Upper lobe of right lung (tissue), 1 donor: Measurements from ENCODE around the gene GTPBP4. TPM values are rescaled to one million over a fixed set of nuclear protein-coding genes. Genes with fewer than 3 reads are reported as not detected.

Experiments used
- ATAC-seq: fragments of 200-7000 bp; cut with Tn5 transposase; one replicate; pipeline ENCODE4 v1.9.1; 2020; ENCODE audit warnings: mild to moderate bottlenecking, moderate library complexity
- DNase-seq: peaks from one replicate; pipeline ENCODE4 v3.0.0-alpha.2; 2020
- H3K27ac ChIP-seq: fragments of 200-600 bp; one replicate; pipeline ENCODE4 v1.8.0; 2022
- H3K27me3 ChIP-seq: fragments of 200-600 bp; one replicate; pipeline ENCODE4 v1.8.0; 2022; ENCODE audit warnings: mild to moderate bottlenecking
- H3K36me3 ChIP-seq: fragments of 200-600 bp; one replicate; pipeline ENCODE4 v1.8.0; 2022
- H3K4me1 ChIP-seq: fragments of 200-600 bp; one replicate; pipeline ENCODE4 v1.8.0; 2022
- H3K4me3 ChIP-seq: fragments of 200-600 bp; one replicate; pipeline ENCODE4 v1.8.0; 2022; ENCODE audit warnings: mild to moderate bottlenecking
- H3K9me3 ChIP-seq: fragments of 200-600 bp; one replicate; pipeline ENCODE4 v1.8.0; 2022
- intact Hi-C: fragments of 100-400 bp; cut with DNase I; formaldehyde crosslinking; loops from one replicate; pipeline ENCODE4 v1.11.0; 2022
- total RNA-seq: library from RNA; stranded (reverse); fragmentation: NEBNext Ultra II Directional; extraction: Animal tissue kit (Norgen Biotek cat#: 25700); gene quantifications from one replicate; pipeline ENCODE4 v1.2.1, GENCODE V29; 2021
- TF ChIP-seq, protein P1 (sequence below): fragments of 200-600 bp; IDR thresholded peaks from one replicate; pipeline ENCODE4 v1.8.0; 2022; ENCODE audit warnings: antibody characterized with exemption
- donor health status: DM: no; HTN: yes; CAD: no; lungs with severe emphysema.

Gene GTPBP4
- total RNA-seq, 1 donor from 2014 or later: 36.5 TPM

DNA sequence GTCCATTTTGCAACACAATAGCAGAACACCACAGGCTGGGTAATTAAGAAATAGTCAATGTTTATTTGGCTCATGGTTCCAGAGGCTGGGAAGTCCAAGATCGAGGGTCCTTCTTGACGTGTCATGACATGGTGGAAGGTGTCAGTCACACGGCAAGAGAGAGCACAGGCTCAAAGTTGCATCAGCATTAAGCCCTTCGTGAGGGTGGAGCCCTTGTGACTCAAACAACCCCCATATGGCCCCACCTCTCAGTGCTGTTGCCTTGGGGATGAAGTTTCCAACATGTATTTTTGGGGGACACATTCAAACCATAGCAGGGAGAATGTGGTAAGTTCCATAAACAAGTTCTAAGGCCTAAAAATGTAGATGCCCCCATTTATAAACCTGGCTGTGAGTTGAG lies 24.6 kb upstream of the GTPBP4 start:
- DNase-seq (no peak), ATAC-seq (no peak)
- Histone ChIP-seq H3K4me1 (no peaks in the 10 kb centered on the region), H3K27me3 (no peaks in the 10 kb centered on the region), H3K9me3 (no peaks in the 10 kb centered on the region), H3K27ac (no peak overlapping the region), H3K4me3 (no peak overlapping the region), H3K36me3 (no peaks in the 10 kb centered on the region)
- TF ChIP-seq, protein P1, sequence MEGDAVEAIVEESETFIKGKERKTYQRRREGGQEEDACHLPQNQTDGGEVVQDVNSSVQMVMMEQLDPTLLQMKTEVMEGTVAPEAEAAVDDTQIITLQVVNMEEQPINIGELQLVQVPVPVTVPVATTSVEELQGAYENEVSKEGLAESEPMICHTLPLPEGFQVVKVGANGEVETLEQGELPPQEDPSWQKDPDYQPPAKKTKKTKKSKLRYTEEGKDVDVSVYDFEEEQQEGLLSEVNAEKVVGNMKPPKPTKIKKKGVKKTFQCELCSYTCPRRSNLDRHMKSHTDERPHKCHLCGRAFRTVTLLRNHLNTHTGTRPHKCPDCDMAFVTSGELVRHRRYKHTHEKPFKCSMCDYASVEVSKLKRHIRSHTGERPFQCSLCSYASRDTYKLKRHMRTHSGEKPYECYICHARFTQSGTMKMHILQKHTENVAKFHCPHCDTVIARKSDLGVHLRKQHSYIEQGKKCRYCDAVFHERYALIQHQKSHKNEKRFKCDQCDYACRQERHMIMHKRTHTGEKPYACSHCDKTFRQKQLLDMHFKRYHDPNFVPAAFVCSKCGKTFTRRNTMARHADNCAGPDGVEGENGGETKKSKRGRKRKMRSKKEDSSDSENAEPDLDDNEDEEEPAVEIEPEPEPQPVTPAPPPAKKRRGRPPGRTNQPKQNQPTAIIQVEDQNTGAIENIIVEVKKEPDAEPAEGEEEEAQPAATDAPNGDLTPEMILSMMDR: no peak
- intact Hi-C loops: no loop called here

DNA sequence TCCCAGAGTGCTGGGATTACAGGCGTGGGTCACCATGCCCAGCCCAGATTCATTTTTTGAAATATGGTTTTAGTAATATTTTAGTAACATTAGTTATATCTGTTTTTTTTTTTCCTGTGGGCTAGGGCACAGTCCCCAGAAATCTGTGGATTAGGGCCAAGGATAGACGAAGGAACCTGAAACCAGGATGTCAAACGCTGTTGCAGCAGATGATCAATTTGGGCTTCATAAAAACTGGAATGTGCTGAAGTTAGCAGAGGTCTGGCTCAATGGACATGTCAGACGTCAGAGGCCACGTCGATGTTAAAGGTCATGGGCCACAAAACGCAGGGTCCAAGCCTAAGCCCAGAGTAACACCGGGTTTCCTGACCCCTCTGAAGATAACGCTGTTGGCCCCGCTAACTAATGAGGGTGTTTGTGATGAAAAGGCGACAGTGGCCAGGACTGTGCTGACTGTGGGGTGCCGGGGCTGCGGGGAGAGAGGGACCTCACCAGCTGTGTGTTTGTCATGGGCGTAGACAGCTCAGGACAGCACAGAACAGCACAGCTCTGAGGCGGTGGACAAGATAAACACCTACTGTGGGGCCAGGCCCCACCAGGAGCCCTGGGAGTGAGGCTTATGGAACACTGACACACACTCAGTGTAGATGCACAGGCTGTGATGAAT lies 23.8 kb upstream of the GTPBP4 start:
- ATAC-seq: peak; percentile 22
- Histone ChIP-seq H3K9me3 (no peaks in the 10 kb centered on the region), H3K27me3 (no peaks in the 10 kb centered on the region), H3K36me3 (no peaks in the 10 kb centered on the region), H3K27ac (no peak overlapping the region), H3K4me3 (no peak overlapping the region), H3K4me1 (peaks cover 3% of the 10 kb centered on the region)
- DNase-seq: peak; percentile 27
- TF ChIP-seq, protein P1: no peak
- intact Hi-C loops: no loop called here

DNA sequence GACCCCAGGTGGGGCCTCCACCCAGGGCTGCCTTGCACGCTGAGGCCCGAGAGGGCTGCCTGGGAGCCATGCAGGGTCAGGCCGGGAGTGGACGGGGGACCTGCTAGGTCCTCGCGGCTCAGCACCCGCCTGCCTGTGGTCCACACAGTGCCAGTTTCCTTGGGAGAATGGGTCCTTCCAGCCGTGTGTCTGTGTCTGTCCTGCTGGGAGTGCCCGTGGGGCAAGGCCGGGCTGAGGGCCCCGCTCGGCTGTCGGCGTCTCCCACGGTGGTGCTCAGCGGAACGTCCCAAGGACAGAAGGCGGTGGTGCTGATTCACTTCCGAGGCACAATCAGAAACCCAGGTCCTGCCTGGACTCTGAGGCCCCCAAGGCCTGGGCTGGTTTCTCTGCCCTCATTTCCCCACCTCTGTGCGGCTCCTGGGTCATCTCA lies 23.2 kb upstream of the GTPBP4 start:
- intact Hi-C loops: no loop called here
- no peaks in the 10 kb centered on the region for H3K27me3 ChIP-seq
- peak; percentile 9 for ATAC-seq
- peak; percentile 47 for DNase-seq
- no peaks in the 10 kb centered on the region for H3K36me3 ChIP-seq
- no peaks in the 10 kb centered on the region for H3K9me3 ChIP-seq
- peaks cover 9% of the 10 kb centered on the region for H3K4me1 ChIP-seq
- H3K27ac ChIP-seq: no peak overlapping the region
- TF ChIP-seq, protein P1: no peak
- H3K4me3 ChIP-seq: no peak overlapping the region

DNA sequence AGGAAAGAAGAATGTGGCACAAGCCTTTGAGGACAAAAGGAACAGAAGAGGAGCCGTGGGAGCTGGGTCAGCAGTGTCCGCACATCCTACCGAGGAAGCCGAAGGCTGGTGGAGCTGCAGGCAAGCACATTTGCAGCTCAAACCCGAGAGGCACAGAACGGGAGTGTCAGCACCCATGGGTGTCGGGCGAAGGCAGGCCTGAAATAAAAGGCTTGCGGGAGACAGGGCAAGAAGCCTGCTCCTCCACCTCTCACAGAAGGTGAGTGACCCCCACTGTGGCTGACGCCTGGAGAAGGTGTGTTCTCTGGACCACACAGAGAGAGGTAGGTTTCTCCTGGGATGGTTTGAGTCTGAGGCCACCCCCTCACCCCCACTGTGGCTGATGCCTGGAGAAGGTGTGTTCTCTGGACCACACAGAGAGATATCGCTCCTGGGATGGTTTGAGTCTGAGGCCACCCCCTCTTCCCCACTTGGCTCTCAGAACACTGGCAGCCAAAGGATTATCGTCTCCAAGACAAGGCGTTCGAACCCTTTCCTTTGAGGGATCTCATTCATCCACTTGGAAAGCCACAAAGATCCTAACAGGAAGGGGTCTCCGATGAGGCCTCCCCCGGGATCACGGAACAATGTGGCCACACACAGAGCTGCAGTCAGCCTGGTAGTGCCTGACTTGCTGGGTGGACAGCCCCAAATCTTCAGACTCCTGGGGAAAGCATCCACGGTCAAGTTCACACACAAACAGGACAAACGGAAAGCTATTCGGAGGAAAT lies 21.6 kb upstream of the GTPBP4 start:
- Histone ChIP-seq H3K9me3 (no peaks in the 10 kb centered on the region), H3K36me3 (no peaks in the 10 kb centered on the region), H3K27ac (no peak overlapping the region), H3K4me3 (no peak overlapping the region), H3K4me1 (peaks cover 23% of the 10 kb centered on the region), H3K27me3 (no peaks in the 10 kb centered on the region)
- TF ChIP-seq, protein P1: no peak
- no peak for ATAC-seq
- intact Hi-C loops: no loop called here
- peak; percentile 37 for DNase-seq

DNA sequence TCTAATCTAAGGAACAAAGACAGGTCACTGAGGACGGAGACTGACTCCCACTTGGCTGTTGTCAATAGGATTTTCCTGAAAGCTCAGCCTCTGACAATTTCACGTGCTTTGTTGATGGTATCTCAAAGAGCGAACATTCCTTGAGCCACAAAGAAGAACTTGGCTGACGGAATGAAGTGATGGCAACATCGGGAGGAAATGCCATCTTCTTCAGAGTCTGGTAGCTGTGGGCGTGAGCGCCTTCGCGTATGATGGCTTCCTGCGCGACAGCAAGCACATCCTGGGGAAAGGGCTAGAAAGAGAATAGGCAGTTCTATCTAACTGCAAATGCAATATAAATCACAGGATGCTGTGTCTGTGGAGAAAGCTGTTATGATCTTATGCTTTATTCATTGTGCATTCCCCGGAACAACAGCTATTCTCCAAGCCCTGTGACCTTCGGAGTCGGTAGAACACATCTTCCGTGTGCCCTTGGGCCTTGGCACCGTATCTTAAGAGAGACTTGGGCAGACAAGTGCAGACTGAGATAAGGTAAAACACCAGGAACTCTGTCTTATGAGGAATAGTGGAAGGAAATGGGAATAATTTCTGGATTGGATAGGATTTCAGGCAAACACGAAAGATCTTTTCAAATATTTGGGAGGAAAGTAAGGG lies 19.6 kb upstream of the GTPBP4 start:
- no peaks in the 10 kb centered on the region for H3K27me3 ChIP-seq
- TF ChIP-seq, protein P1: no peak
- H3K4me1 ChIP-seq: peaks cover 25% of the 10 kb centered on the region
- no peaks in the 10 kb centered on the region for H3K9me3 ChIP-seq
- H3K36me3 ChIP-seq: no peaks in the 10 kb centered on the region
- peak; percentile 40 for DNase-seq
- no peak overlapping the region for H3K27ac ChIP-seq
- no peak for ATAC-seq
- no peak overlapping the region for H3K4me3 ChIP-seq
- intact Hi-C loops: no loop called here
